Measurements from ENCODE around the gene WDR76. TPM values are rescaled to one million over a fixed set of nuclear protein-coding genes. Genes with fewer than 3 reads are reported as not detected.
"Not testable (repeated sequence)": the region's sequence is repeated elsewhere in the genome, so short reads cannot be mapped to it uniquely, and the experiment has no call there.

WDR76 gene
- total RNA-seq, 4 donors from 2014 or later = 1.6 to 6.6 (median 4.8) TPM

DNA sequence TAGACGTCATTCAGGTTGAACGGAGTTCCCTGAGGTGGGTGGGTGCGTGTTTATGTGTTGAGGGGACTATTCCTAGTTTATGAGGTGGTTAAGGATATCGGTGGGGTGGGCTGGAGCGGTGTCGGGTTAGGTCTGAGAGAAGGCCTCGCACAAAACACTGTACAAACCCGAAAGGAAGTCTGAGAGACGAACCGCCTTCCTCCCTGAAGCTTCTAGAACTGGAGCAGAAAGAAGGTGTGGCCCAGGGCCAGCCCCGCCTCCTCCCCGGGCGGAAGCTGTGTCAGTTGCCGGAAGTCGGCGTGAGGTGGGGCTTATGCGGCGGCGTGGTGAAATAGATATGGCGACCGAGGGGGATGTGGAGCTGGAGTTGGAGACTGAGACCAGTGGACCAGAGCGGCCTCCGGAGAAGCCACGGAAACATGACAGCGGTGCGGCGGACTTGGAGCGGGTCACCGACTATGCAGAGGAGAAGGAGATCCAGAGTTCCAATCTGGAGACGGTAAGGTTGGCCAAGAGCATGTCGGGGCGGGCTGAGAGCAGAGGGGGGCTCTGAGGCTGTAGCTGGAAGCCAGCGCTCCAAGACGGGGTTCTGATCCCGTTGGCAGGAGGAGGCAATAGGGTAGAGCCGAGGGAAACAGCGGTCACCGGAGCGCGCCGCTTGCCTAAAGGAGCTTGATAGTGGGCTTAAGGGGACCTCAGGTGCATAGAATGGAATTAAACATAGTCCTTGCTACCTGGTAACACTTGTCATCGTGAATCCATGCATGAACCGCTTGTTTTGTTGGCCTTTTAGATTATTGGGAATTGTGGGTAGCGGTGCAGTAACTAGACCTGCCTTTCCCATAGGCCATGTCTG, 26.3 kb upstream of the WDR76 start, which contains the start of gene HYPK:
TSS of gene HYPK (plus strand) at position 314 of the 856 bp plus-strand sequence. CDS start at position 338, 24 bp downstream.
- DNase-seq = peak; percentile 94
- peaks cover 20 to 34% of the 10 kb centered on the region in 2 donors for H3K4me1 ChIP-seq
- peak within 1 kb of the TSS; percentile 28 to 83 (median 72) for H3K4me3 ChIP-seq (replicated peaks in 1 of 3)
- H3K36me3 ChIP-seq = peaks cover 14 to 16% of the 10 kb centered on the region in 2 donors
- intact Hi-C loops (cut with DNase I) = no loop called here
- no peaks in the 10 kb centered on the region for H3K27me3 ChIP-seq
- TF ChIP-seq POLR2A (IDR thresholded peaks at IDR 0.05) = peak in 1 of 2 donors; percentile 88
- TF ChIP-seq, protein P1, sequence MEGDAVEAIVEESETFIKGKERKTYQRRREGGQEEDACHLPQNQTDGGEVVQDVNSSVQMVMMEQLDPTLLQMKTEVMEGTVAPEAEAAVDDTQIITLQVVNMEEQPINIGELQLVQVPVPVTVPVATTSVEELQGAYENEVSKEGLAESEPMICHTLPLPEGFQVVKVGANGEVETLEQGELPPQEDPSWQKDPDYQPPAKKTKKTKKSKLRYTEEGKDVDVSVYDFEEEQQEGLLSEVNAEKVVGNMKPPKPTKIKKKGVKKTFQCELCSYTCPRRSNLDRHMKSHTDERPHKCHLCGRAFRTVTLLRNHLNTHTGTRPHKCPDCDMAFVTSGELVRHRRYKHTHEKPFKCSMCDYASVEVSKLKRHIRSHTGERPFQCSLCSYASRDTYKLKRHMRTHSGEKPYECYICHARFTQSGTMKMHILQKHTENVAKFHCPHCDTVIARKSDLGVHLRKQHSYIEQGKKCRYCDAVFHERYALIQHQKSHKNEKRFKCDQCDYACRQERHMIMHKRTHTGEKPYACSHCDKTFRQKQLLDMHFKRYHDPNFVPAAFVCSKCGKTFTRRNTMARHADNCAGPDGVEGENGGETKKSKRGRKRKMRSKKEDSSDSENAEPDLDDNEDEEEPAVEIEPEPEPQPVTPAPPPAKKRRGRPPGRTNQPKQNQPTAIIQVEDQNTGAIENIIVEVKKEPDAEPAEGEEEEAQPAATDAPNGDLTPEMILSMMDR (IDR thresholded peaks at IDR 0.05) = no peak
- peak within 1 kb of the TSS; percentile 89 to 100 (median 96) for H3K27ac ChIP-seq
- no peaks in the 10 kb centered on the region for H3K9me3 ChIP-seq
- 9 to 10% methylated on average over 35 to 44 of the region's 44 CpGs for WGBS, 2 donors

DNA sequence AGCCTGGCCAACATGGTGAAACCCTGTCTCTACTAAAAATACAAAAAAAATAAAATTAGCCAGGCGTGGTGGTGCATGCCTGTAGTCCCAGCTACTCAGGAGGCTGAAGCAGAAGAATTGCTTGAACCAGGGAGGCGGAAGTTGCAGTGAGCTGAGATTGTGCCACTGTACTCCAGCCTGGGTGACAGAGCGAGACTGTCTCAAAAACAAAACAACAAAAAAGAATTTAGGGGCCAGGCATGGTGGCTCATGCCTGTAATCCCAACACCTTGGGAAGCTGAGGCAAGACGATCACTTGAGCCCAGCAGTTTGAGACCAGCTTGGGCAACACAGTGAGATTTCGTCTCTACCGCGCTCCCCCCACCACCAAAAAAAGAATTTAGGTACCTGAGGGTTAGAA, 24.1 kb upstream of the WDR76 start:
- intact Hi-C loops (cut with DNase I); H3K4me3 ChIP-seq (replicated peaks in 1 of 3); H3K9me3 ChIP-seq; H3K27me3 ChIP-seq; DNase-seq; H3K27ac ChIP-seq: not testable (repeated sequence)
- WGBS, 2 donors = 98% methylated on average over 7 of the region's 7 CpGs
- H3K4me1 ChIP-seq = peaks cover 20 to 32% of the 10 kb centered on the region in 2 donors
- peaks cover 34 to 35% of the 10 kb centered on the region in 2 donors for H3K36me3 ChIP-seq

DNA sequence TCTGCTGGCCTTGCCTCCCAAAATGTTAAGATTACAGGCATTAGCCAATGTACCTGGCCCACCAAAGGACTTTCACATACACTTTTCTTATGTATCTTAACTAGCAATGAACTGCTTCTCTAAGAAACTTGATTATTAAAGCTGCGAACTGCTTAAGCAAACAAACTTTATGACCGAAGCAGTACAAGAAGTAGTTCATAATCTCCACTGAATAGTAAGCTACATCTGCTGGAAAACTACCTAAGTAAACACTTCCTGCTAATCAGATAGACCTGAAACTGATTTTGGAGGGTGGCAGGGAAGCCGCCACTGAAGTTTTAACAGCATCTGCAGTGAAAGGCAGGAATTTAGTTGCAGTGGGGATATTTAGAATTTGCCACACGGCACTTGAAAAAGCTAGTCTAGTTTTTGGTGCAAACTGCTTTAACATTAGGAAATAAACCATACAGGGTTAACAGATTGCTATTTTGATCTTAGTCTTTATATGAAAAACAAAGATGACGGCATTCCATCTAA, 18.3 kb upstream of the WDR76 start:
- H3K27ac ChIP-seq = no peak overlapping the region
- intact Hi-C loops (cut with DNase I) = no loop called here
- no peak overlapping the region for H3K4me3 ChIP-seq (replicated peaks in 1 of 3)
- WGBS, 2 donors = 96 to 98% methylated on average over 5 of the region's 5 CpGs
- DNase-seq = no peak
- no peaks in the 10 kb centered on the region for H3K27me3 ChIP-seq
- no peaks in the 10 kb centered on the region for H3K9me3 ChIP-seq
- H3K4me1 ChIP-seq = no peaks in the 10 kb centered on the region
- H3K36me3 ChIP-seq = peaks cover 80 to 82% of the 10 kb centered on the region in 2 donors
- TF ChIP-seq, protein P1 (IDR thresholded peaks at IDR 0.05) = no peak
- no peak for TF ChIP-seq POLR2A (IDR thresholded peaks at IDR 0.05)

DNA sequence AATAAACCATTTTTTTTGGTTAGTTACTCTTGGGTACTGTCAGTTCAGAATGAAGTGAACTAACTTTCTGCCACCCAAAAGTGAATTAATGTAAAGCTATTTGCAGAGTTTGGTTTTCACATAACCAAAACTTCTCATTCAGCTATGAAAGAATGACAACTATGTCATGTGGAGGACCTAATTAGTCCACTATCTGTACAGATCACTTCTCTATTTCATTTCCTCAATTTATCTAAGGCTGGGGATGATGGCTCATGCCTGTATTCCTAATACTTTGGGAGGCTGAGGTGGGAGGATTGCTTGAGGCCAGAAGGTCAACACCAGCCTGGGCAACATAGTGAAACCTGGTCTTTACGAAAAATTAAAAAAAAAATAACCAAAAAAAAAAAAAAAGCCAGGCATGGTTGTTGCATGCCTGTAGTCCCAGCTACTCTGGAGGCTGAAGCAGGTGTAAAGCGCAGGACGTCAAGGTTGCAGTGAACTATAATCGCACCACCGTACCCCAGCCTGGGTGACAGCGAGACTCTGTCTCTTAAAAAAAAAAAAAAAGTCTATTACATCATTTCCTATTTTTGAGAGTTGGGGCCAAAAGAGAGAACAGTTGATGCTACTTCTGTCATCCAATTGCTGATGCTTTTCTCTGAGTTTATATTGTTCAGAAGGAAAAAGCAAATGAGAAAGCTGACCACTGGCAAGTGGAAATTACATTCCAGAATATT, 17.7 kb upstream of the WDR76 start:
- H3K27me3 ChIP-seq = no peaks in the 10 kb centered on the region
- TF ChIP-seq, protein P1 (IDR thresholded peaks at IDR 0.05) = no peak
- no peak for TF ChIP-seq POLR2A (IDR thresholded peaks at IDR 0.05)
- no peak for DNase-seq
- intact Hi-C loops (cut with DNase I) = no loop called here
- no peak overlapping the region for H3K4me3 ChIP-seq (replicated peaks in 1 of 3)
- H3K9me3 ChIP-seq = no peaks in the 10 kb centered on the region
- 84 to 94% methylated on average over 6 of the region's 6 CpGs for WGBS, 2 donors
- peaks cover 87 to 88% of the 10 kb centered on the region in 2 donors for H3K36me3 ChIP-seq
- H3K4me1 ChIP-seq = no peaks in the 10 kb centered on the region
- no peak overlapping the region for H3K27ac ChIP-seq

DNA sequence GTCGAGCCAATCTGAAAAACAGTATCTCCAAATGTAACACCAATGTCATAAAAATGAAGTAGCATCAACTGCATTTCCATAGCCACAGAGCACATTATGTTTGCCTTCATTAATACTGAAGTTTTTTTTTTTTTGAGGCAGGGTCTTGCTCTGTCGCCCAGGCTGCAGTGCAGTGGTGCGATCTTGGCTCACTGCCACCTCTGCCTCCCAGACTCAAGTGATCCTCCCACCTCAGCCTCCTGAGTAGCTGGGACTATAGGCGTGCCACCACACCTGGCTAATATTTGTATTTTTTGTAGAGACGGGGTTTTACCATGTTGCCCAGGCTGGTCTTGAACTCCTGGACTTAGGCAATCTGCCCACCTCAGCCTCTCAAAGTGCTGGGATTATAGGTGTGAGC, 11.7 kb upstream of the WDR76 start:
- H3K27ac ChIP-seq, H3K4me1 ChIP-seq: not testable (repeated sequence)

More for the DNA sequence above, 11.7 kb upstream of the WDR76 start:
- DNase-seq; H3K27me3 ChIP-seq; H3K4me3 ChIP-seq (replicated peaks in 1 of 3); H3K9me3 ChIP-seq; intact Hi-C loops (cut with DNase I): not testable (repeated sequence)
- WGBS, 2 donors = 95 to 96% methylated on average over 5 of the region's 5 CpGs
- peaks cover 50 to 57% of the 10 kb centered on the region in 2 donors for H3K36me3 ChIP-seq

Measured in thyroid gland (tissue), 4 donors.